H1 (cell line): ENCODE results near the gene XRN2. TPM values are rescaled to one million over a fixed set of nuclear protein-coding genes. Genes with fewer than 3 reads are reported as not detected.

Experiments
- CTCF ChIA-PET: fragments of 300-600 bp; sonication (Branson Sonifier 250); formaldehyde crosslinking; loops from one replicate; lab custom pipeline; 2021; ENCODE audit not compliant: partially characterized antibody; lab: Charles Lee
- POLR2A ChIA-PET: fragments of 300-600 bp; sonication (Branson Sonifier 250); formaldehyde crosslinking; loops from one replicate; lab custom pipeline; 2021; ENCODE audit warnings: inconsistent platforms; ENCODE audit not compliant: partially characterized antibody; lab: Charles Lee
- DNase-seq, 2 experiments: peaks; one replicate each; pipeline versions ENCODE4 v3.0.0 to v3.0.0-alpha.2; 2010 to 2022; ENCODE audit warnings: low spot score in 2 of 2, low read depth in 1 of 2, mixed read lengths in 1 of 2
- FAIRE-seq: peaks from 2 replicates; lab custom pipeline; 2011; peaks lifted over from hg19 to GRCh38; lab: Jason Lieb, UNC
- H2AFZ ChIP-seq: 2 replicates; pipeline ENCODE4 v1.8.1; 2012; ENCODE audit warnings: low read length, inconsistent platforms
- H2AK5ac ChIP-seq: 2 replicates; pipeline ENCODE4 v1.6.1; 2013; ENCODE audit warnings: low read depth, low read length
- H2BK120ac ChIP-seq: replicated peaks from 2 replicates; pipeline ENCODE3; 2013; ENCODE audit warnings: low read depth, low read length, inconsistent platforms
- H2BK12ac ChIP-seq: 2 replicates; pipeline ENCODE4 v1.6.1; 2013; ENCODE audit warnings: low read depth, low read length
- H2BK15ac ChIP-seq: 2 replicates; pipeline ENCODE4 v1.6.1; 2013; ENCODE audit warnings: low read length
- H2BK20ac ChIP-seq: 2 replicates; pipeline ENCODE4 v1.6.1; 2013; ENCODE audit warnings: low read length
- H2BK5ac ChIP-seq: 2 replicates; pipeline ENCODE4 v1.6.1; 2013; ENCODE audit warnings: low read depth, low read length
- H3K14ac ChIP-seq: 2 replicates; pipeline ENCODE4 v1.6.1; 2013; ENCODE audit warnings: inconsistent platforms; ENCODE audit not compliant: insufficient read length
- H3K18ac ChIP-seq: 2 replicates; pipeline ENCODE4 v1.6.1; 2013; ENCODE audit warnings: low read length; ENCODE audit errors: extremely low read depth
- H3K23ac ChIP-seq: 2 replicates; pipeline ENCODE4 v1.6.1; 2013; ENCODE audit warnings: inconsistent platforms; ENCODE audit not compliant: insufficient read length
- H3K23me2 ChIP-seq: 2 replicates; pipeline ENCODE4 v1.6.1; 2013; ENCODE audit warnings: low read depth, low read length
- H3K27ac ChIP-seq: 2 replicates; pipeline ENCODE4 v1.6.1; 2011; ENCODE audit warnings: low read depth, low read length, inconsistent platforms
- H3K27me3 ChIP-seq, 4 experiments: replicated peaks in 1 of 4; 1 replicate in 1 of 4; 2 replicates in 3 of 4; pipeline versions ENCODE4 v1.6.1 to v1.8.1; 2011 to 2013; ENCODE audit warnings: low read length in 3 of 4, mild to moderate bottlenecking in 3 of 4, inconsistent platforms in 2 of 4, mixed read lengths in 2 of 4, moderate library complexity in 1 of 4; ENCODE audit not compliant: control insufficient read depth in 3 of 4, insufficient read depth in 3 of 4; ENCODE audit errors: extremely low read depth in 1 of 4
- H3K36me3 ChIP-seq, 4 experiments: 2 replicates each; pipeline versions ENCODE4 v1.6.1 to v1.8.1; 2011 to 2013; ENCODE audit warnings: mild to moderate bottlenecking in 4 of 4, low read length in 3 of 4, moderate library complexity in 2 of 4, control low read depth in 1 of 4, inconsistent platforms in 1 of 4; ENCODE audit not compliant: insufficient read depth in 4 of 4, control insufficient read depth in 2 of 4
- H3K4ac ChIP-seq: replicated peaks from 2 replicates; pipeline ENCODE3; 2013; ENCODE audit warnings: low read length, low read depth, mixed read lengths, inconsistent platforms; ENCODE audit not compliant: insufficient read length
- H3K4me1 ChIP-seq, 4 experiments: replicated peaks in 1 of 4; 1 replicate in 1 of 4; 2 replicates in 3 of 4; pipeline versions ENCODE4 v1.6.1 to v1.8.1; 2011 to 2013; ENCODE audit warnings: low read length in 3 of 4, inconsistent platforms in 2 of 4, mixed read lengths in 1 of 4; ENCODE audit not compliant: insufficient read depth in 4 of 4, control insufficient read depth in 3 of 4
- H3K4me2 ChIP-seq, 2 experiments: 2 replicates each; pipeline versions ENCODE4 v1.6.1 to v1.8.1; 2011 to 2013; ENCODE audit warnings: low read depth in 2 of 2, low read length in 2 of 2, control low read depth in 1 of 2, inconsistent platforms in 1 of 2, mild to moderate bottlenecking in 1 of 2; ENCODE audit not compliant: insufficient read depth in 1 of 2
- H3K4me3 ChIP-seq, 4 experiments: fragments of 200-600, 300-600 bp in 1 of 4; sonication (generic), shearing (Covaris generic), sonication (Bioruptor Twin) in 1 of 4; 2 replicates each; pipeline versions ENCODE4 v1.5.1 to v1.8.1; 2011 to 2016; ENCODE audit warnings: low read length in 4 of 4, low read depth in 3 of 4, control low read depth in 2 of 4, inconsistent platforms in 2 of 4, mild to moderate bottlenecking in 2 of 4, mixed read lengths in 1 of 4, moderate library complexity in 1 of 4; ENCODE audit not compliant: insufficient read depth in 2 of 4; ENCODE audit errors: extremely low read depth in 1 of 4
- H3K56ac ChIP-seq: replicated peaks from 2 replicates; pipeline ENCODE3; 2013; ENCODE audit warnings: low read depth, mild to moderate bottlenecking, mixed read lengths, low read length, inconsistent platforms; ENCODE audit not compliant: insufficient read length
- H3K79me1 ChIP-seq: 2 replicates; pipeline ENCODE4 v1.6.1; 2013; ENCODE audit warnings: low read depth, low read length, control low read depth
- H3K79me2 ChIP-seq, 2 experiments: 2 replicates each; pipeline versions ENCODE4 v1.6.1 to v1.8.1; 2012 to 2013; ENCODE audit warnings: low read length in 2 of 2, mild to moderate bottlenecking in 2 of 2, inconsistent platforms in 1 of 2; ENCODE audit not compliant: insufficient read depth in 2 of 2, control insufficient read depth in 1 of 2
- H3K9ac ChIP-seq, 4 experiments: replicated peaks in 1 of 4; 1 replicate in 1 of 4; 2 replicates in 3 of 4; pipeline versions ENCODE4 v1.6.1 to v1.8.1; 2011 to 2013; ENCODE audit warnings: low read depth in 3 of 4, low read length in 3 of 4, control low read depth in 2 of 4, mild to moderate bottlenecking in 2 of 4, moderate library complexity in 2 of 4, inconsistent platforms in 1 of 4; ENCODE audit errors: extremely low read depth in 1 of 4
- H3K9me3 ChIP-seq, 2 experiments: 2 replicates each; pipeline versions ENCODE4 v1.6.1 to v1.8.1; 2012 to 2013; ENCODE audit warnings: mild to moderate bottlenecking in 2 of 2, moderate library complexity in 2 of 2, control low read depth in 1 of 2, inconsistent platforms in 1 of 2, low read depth in 1 of 2, low read length in 1 of 2, mixed read lengths in 1 of 2; ENCODE audit not compliant: insufficient read depth in 2 of 2
- H4K20me1 ChIP-seq, 2 experiments: replicated peaks in 1 of 2; 2 replicates each; pipeline versions ENCODE3 to v1.8.1; 2011 to 2013; ENCODE audit warnings: inconsistent platforms in 2 of 2, low read length in 2 of 2, mild to moderate bottlenecking in 1 of 2; ENCODE audit not compliant: insufficient read depth in 2 of 2, control insufficient read depth in 1 of 2
- H4K5ac ChIP-seq: 2 replicates; pipeline ENCODE4 v1.6.1; 2013; ENCODE audit warnings: low read length, low read depth, mixed read lengths, inconsistent platforms; ENCODE audit not compliant: insufficient read length
- H4K8ac ChIP-seq: 2 replicates; pipeline ENCODE4 v1.8.0; 2013; ENCODE audit warnings: mild to moderate bottlenecking, moderate library complexity, low read length, inconsistent platforms; ENCODE audit not compliant: insufficient read depth; ENCODE audit errors: extremely low read depth
- H4K91ac ChIP-seq: replicated peaks from 2 replicates; pipeline ENCODE3; 2013; ENCODE audit warnings: low read length, mixed read lengths, inconsistent platforms; ENCODE audit not compliant: insufficient read length
- CBX5 ChIP-seq: fragments of 300-800, 300-1000 bp; sonication (generic); IDR thresholded peaks from 2 replicates; pipeline ENCODE4 v1.7.1; 2016; ENCODE audit warnings: antibody characterized with exemption, low read length, low read depth
- CHD1 ChIP-seq: IDR thresholded peaks from 2 replicates; pipeline ENCODE4 v1.6.1; 2012; ENCODE audit warnings: low read depth, low read length, improper control_type of control experiment
- GTF2F1 ChIP-seq: IDR thresholded peaks from 2 replicates; pipeline ENCODE4 v1.6.1; 2012; ENCODE audit warnings: low read depth, low read length, improper control_type of control experiment, borderline replicate concordance
- HDAC6 ChIP-seq: IDR thresholded peaks from one replicate; pipeline ENCODE4 v1.7.1; 2012; ENCODE audit warnings: low read depth, mild to moderate bottlenecking, inconsistent platforms, low read length, moderate library complexity
- NANOG ChIP-seq: IDR thresholded peaks from 2 replicates; pipeline ENCODE4 v1.6.1; 2011; ENCODE audit warnings: low read length, low read depth, mild to moderate bottlenecking, inconsistent platforms; ENCODE audit not compliant: insufficient read depth, poor library complexity, severe bottlenecking
- PHF8 ChIP-seq: fragments of 200-600 bp; sonication (generic); conservative IDR thresholded peaks from 2 replicates; pipeline ENCODE4 v1.7.1; 2012; ENCODE audit warnings: low read depth, mild to moderate bottlenecking, inconsistent platforms, low read length, moderate library complexity
- POLR2A ChIP-seq, 2 experiments: IDR thresholded peaks; 1 replicate in 1 of 2; 2 replicates in 1 of 2; pipeline ENCODE4 v1.6.1; 2011; ENCODE audit warnings: low read depth in 2 of 2, low read length in 2 of 2, mild to moderate bottlenecking in 2 of 2; ENCODE audit errors: control extremely low read depth in 1 of 2
- POU5F1 ChIP-seq: IDR thresholded peaks from 2 replicates; pipeline ENCODE4 v1.6.1; 2011; ENCODE audit warnings: low read depth, mild to moderate bottlenecking, low read length, moderate library complexity
- RFX5 ChIP-seq: IDR thresholded peaks from 2 replicates; pipeline ENCODE4 v1.6.1; 2011; ENCODE audit warnings: low read depth, low read length, improper control_type of control experiment, borderline replicate concordance
- SIRT6 ChIP-seq: IDR thresholded peaks from one replicate; pipeline ENCODE4 v1.7.1; 2012; ENCODE audit warnings: low read length, inconsistent platforms
- SP2 ChIP-seq: IDR thresholded peaks from 2 replicates; pipeline ENCODE4 v1.6.1; 2012; ENCODE audit warnings: mild to moderate bottlenecking, low read length, inconsistent platforms
- SUZ12 ChIP-seq: fragments of 200-600 bp; sonication (generic); IDR thresholded peaks from 2 replicates; pipeline ENCODE4 v1.6.1; 2012; ENCODE audit warnings: mild to moderate bottlenecking, inconsistent platforms, low read length, moderate library complexity, mixed read lengths
- TAF1 ChIP-seq: IDR thresholded peaks from 2 replicates; pipeline ENCODE4 v1.6.1; 2011; ENCODE audit warnings: mild to moderate bottlenecking, low read depth, low read length
- TBP ChIP-seq: IDR thresholded peaks from 2 replicates; pipeline ENCODE4 v1.6.1; 2011; ENCODE audit warnings: low read depth, low read length, improper control_type of control experiment
- TEAD4 ChIP-seq: IDR thresholded peaks from 2 replicates; pipeline ENCODE4 v1.6.1; 2012; ENCODE audit warnings: low read depth, low read length, inconsistent platforms, mixed read lengths
- WGBS, 2 experiments: shearing (Covaris generic) in 1 of 2; methylation state at CpG; one replicate each; pipeline versions ENCODE4 v1.1.6 to v1.1.7; 2013 to 2015; ENCODE audit warnings: low lambda C conversion rate in 2 of 2, mixed read lengths in 2 of 2, inconsistent platforms in 1 of 2, low coverage in 1 of 2, missing lambda C conversion rate in 1 of 2; ENCODE audit not compliant: insufficient replicate concordance in 2 of 2, insufficient coverage in 1 of 2, insufficient read length in 1 of 2; ENCODE audit errors: extremely low coverage in 1 of 2, missing lambda C conversion rate in 1 of 2; 5-methylcytosine and 5-hydroxymethylcytosine counted together
- polyA plus RNA-seq, 7 experiments: library from polyadenylated mRNA; depleted of rRNA in 3 of 7; stranded (reverse) in 5 of 7; unstranded in 2 of 7; fragments of >200 nt in 5 of 7; fragments of 200-250 nt in 2 of 7; gene quantifications; 1 replicate in 5 of 7; 2 replicates in 1 of 7; 4 replicates in 1 of 7; pipeline versions ENCODE4 v1.2.1 to v1.2.3, GENCODE V29; 2011 to 2013; ENCODE audit warnings: missing spikeins in 2 of 7, mixed read lengths in 2 of 7
- total RNA-seq: library from RNA; stranded (reverse); fragmentation: NEBNext Ultra II Directional; extraction: Animal tissue kit (Norgen Biotek cat#: 25700); gene quantifications from 2 replicates; pipeline ENCODE4 v1.2.1, GENCODE V29; 2021
- TF ChIP-seq, protein P1 (sequence below): IDR thresholded peaks from 2 replicates; pipeline ENCODE4 v1.6.1; 2012; ENCODE audit warnings: inconsistent platforms

Gene XRN2
- total and polyA plus RNA-seq, 2 of the 8 experiments (the other 6 are each of a cell fraction or from before 2014, with no cell fraction given), result 60.3 to 139 TPM

- H2BK20ac ChIP-seq, result no peak overlapping the region
- H4K5ac ChIP-seq, result no peak overlapping the region
- peaks cover 16 to 62% (median 44%) of the 10 kb centered on the region in 4 experiments for H3K36me3 ChIP-seq
- no peak overlapping the region for H3K4me2 ChIP-seq
- H3K23me2 ChIP-seq, result no peaks in the 10 kb centered on the region; the same call in 1 of the 2 replicates
- no peaks in the 10 kb centered on the region for H4K20me1 ChIP-seq
- H2AK5ac ChIP-seq, result no peak overlapping the region
- no peaks in the 10 kb centered on the region for H3K79me2 ChIP-seq
- no peak overlapping the region for H3K9ac ChIP-seq
- no peaks in the 10 kb centered on the region for H3K9me3 ChIP-seq
- no peaks in the 10 kb centered on the region for H3K79me1 ChIP-seq
- ChIA-PET CTCF (interaction anchor here (0.7 to 1.4 kb wide), 3 partner anchors 125 to 537 kb away, joined by 3 read pairs; no protein-coding TSS in a partner anchor), POLR2A (no interaction called here)
- H3K23ac ChIP-seq, result no peak overlapping the region
- WGBS, 2 experiments, result 86% methylated on average over 2 of the region's 2 CpGs; no CpG with 5 or more reads in 1 of the 2 experiments
- no peak for DNase-seq
- H3K4ac ChIP-seq, result no peak overlapping the region
- H3K4me3 ChIP-seq, result no peak overlapping the region
- H3K27ac ChIP-seq, result no peak overlapping the region
- no peak overlapping the region for H4K91ac ChIP-seq
- no peak overlapping the region for H2BK120ac ChIP-seq
- H2BK15ac ChIP-seq, result no peak overlapping the region
- H4K8ac ChIP-seq, result no peak overlapping the region
- no peak for FAIRE-seq
- no peak overlapping the region for H2BK5ac ChIP-seq
- H3K18ac ChIP-seq, result no peak overlapping the region
- H3K56ac ChIP-seq, result no peak overlapping the region
- H3K14ac ChIP-seq, result no peak overlapping the region
- no peaks in the 10 kb centered on the region for H3K27me3 ChIP-seq
- no peak overlapping the region for H2BK12ac ChIP-seq
- H2AFZ ChIP-seq, result no peak overlapping the region
- no peaks in the 10 kb centered on the region for H3K4me1 ChIP-seq
- TF ChIP-seq HDAC6, result no peak
- no peak for TF ChIP-seq CHD1
- no peak for TF ChIP-seq POLR2A (IDR thresholded peaks at IDR 0.05; ENCODE audit: control extremely low read depth in 1 of 2, low read depth in 2 of 2, low read length in 2 of 2)
- no peak for TF ChIP-seq TEAD4
- no peak for TF ChIP-seq NANOG
- no peak for TF ChIP-seq POU5F1
- no peak for TF ChIP-seq PHF8
- no peak for TF ChIP-seq SUZ12
- no peak for TF ChIP-seq TBP
- TF ChIP-seq, protein P1, sequence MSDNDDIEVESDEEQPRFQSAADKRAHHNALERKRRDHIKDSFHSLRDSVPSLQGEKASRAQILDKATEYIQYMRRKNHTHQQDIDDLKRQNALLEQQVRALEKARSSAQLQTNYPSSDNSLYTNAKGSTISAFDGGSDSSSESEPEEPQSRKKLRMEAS, result no peak
- TF ChIP-seq SP2, result no peak
- no peak for TF ChIP-seq TAF1
- no peak for TF ChIP-seq GTF2F1
- TF ChIP-seq CBX5, result no peak
- TF ChIP-seq SIRT6, result no peak
- no peak for TF ChIP-seq RFX5
These were observed 58.1 kb downstream of the XRN2 start for GRCh38 chr20:21361266-21361665.
